ENCODE measurements around the gene GLA.

GLA gene

DNA sequence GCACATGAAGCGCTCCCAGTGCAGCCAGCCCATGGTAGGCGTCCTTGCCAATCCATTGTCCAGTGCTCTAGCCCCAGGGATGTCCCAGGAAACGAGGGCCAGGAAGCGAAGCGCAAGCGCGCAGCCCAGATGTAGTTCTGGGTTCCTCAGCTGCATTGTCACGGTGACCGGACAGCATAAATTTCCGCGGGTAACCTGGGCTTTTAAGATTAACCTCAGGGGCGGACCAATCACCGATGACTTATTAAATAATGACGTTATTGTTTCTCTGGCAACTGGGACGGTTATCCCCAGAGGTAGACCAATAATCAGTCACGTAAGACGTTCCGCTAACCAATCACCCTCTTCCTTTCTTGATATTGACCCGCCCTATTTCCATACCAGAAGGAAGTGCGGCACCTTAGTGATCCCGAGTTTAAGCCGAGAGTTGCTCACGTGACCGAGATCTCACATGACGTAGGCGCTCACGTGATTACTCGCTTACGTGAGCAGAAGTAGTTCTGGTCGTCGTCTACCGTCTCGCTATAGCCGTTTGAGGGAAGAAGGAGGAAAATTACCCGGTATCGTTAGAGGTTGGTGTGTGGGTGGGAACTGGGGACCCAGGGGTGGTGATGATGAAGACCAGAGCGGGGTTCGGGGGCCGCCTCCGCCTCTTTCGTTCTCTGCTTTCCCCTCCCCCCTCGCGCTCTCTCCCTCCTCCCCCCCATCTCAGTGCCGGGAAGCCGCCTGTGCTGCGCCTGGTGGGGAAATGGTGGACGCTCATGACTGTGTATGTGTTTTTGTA, at the start of gene GLA, which contains the start of gene HNRNPH2:
GLA (minus strand) TSS at position 178 of the 784 bp plus-strand sequence; CDS start at position 156, 22 bp downstream.
HNRNPH2 (plus strand) TSS at position 475 of the 784 bp plus-strand sequence. CDS start 3,767 bp downstream, outside the sequence.
- Histone ChIP-seq H3K27me3 (ENCODE audit: control insufficient read depth, insufficient read depth, low read length) (no peaks in the 10 kb centered on the region), H3K9me3 (ENCODE audit: control insufficient read depth, low read length) (no peaks in the 10 kb centered on the region), H3K4me1 (ENCODE audit: control insufficient read depth, insufficient read depth, low read length) (peaks cover 3% of the 10 kb centered on the region), H3K4me3 (ENCODE audit: low read length) (peak within 1 kb of the TSS; percentile 80), H3K36me3 (ENCODE audit: control insufficient read depth, insufficient read depth, low read length) (no peaks in the 10 kb centered on the region), H3K9ac (ENCODE audit: low read length) (peak within 1 kb of the TSS; percentile 93)

DNA sequence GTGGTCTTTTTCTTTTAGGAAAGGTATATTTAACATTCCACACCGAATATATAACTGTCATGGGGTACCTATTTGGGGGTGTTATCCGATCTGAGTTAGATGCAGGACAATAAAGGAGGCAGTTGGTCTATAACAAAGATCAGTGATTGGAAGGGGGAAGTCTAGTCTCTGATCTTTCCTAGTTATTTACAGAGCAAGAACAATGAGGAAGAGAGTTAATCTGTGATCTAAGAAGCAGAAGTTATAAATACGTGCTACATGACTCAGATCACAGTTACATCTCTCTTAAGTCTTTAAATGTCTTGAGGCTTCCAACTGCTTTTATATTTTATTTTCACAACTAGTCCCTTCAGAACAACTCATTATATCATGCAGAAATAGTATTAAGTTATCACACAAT, 44.3 kb upstream of the GLA start:
- Histone ChIP-seq H3K9ac (ENCODE audit: low read length) (no peak overlapping the region), H3K36me3 (ENCODE audit: control insufficient read depth, insufficient read depth, low read length) (no peaks in the 10 kb centered on the region), H3K4me1 (ENCODE audit: control insufficient read depth, insufficient read depth, low read length) (no peaks in the 10 kb centered on the region), H3K4me3 (ENCODE audit: low read length) (no peak overlapping the region), H3K9me3 (ENCODE audit: control insufficient read depth, low read length) (no peaks in the 10 kb centered on the region), H3K27me3 (ENCODE audit: control insufficient read depth, insufficient read depth, low read length) (no peaks in the 10 kb centered on the region)

DNA sequence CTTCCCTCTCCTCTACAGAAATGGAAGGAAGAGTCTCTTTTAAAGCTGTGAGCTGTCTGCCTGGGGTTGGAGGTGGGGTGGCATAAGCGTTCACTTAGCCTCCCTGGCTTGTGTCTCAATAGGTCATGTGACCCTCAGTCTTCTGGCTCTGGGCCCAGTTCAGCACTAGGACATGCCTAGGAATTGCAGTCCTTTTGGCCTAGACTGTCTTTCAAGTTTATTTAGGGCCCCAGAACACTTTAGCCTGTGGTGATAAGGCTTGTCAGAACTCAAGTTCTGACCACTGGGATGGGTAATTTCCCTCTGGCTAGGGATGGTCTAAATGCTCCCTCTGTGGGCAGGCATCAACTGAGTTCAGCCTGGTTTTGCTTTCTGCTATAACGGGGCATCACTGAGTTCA, 43.2 kb upstream of the GLA start:
- no peak overlapping the region for H3K4me3 ChIP-seq (ENCODE audit: low read length)
- no peak overlapping the region for H3K9ac ChIP-seq (ENCODE audit: low read length)
- no peaks in the 10 kb centered on the region for H3K36me3 ChIP-seq (ENCODE audit: control insufficient read depth, insufficient read depth, low read length)
- no peaks in the 10 kb centered on the region for H3K4me1 ChIP-seq (ENCODE audit: control insufficient read depth, insufficient read depth, low read length)
- no peaks in the 10 kb centered on the region for H3K27me3 ChIP-seq (ENCODE audit: control insufficient read depth, insufficient read depth, low read length)
- no peaks in the 10 kb centered on the region for H3K9me3 ChIP-seq (ENCODE audit: control insufficient read depth, low read length)

DNA sequence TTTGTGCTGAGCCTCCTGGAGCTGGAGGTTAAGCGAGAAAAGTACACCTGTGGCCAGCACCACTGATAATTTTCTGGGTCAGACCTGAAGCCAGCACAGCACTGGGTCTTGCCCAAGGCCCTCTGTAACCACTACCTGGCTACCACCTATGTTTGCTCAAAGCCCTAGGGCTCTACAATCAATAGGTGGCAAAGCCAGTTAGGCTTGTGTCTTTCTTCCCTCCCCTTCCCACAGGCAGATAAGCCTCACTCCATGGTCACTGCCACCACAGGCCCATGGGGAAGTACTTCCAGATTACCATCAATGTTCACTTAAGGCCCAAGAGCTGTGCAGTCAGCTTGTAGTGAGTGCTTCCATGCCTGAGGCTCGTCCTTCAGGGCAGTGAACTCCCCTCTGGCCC, 42.4 kb upstream of the GLA start:
- Histone ChIP-seq H3K4me3 (ENCODE audit: low read length) (no peak overlapping the region), H3K4me1 (ENCODE audit: control insufficient read depth, insufficient read depth, low read length) (no peaks in the 10 kb centered on the region), H3K27me3 (ENCODE audit: control insufficient read depth, insufficient read depth, low read length) (no peaks in the 10 kb centered on the region), H3K9me3 (ENCODE audit: control insufficient read depth, low read length) (no peaks in the 10 kb centered on the region), H3K9ac (ENCODE audit: low read length) (no peak overlapping the region), H3K36me3 (ENCODE audit: control insufficient read depth, insufficient read depth, low read length) (no peaks in the 10 kb centered on the region)

DNA sequence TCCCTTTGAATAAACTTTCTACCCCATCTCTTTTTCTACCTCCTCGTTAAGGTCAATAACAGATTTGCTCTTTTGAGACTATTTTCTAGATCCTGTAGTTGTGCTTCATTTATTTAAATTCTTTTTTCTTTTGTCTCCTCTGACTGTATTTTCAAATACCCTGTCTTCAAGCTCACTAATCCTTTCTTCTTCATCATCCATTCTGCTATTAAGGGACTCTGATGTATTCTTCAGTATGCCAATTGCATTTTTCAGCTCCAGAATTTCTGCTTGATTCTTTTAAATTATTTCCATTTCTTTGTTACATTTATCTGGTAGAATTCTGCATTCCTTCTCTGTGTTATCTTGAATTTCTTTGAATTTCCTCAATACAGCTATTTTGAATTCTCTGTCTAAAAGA, 41.6 kb upstream of the GLA start:
- Histone ChIP-seq H3K4me1 (ENCODE audit: control insufficient read depth, insufficient read depth, low read length) (no peaks in the 10 kb centered on the region), H3K9ac (ENCODE audit: low read length) (no peak overlapping the region), H3K27me3 (ENCODE audit: control insufficient read depth, insufficient read depth, low read length) (no peaks in the 10 kb centered on the region), H3K4me3 (ENCODE audit: low read length) (no peak overlapping the region), H3K9me3 (ENCODE audit: control insufficient read depth, low read length) (no peaks in the 10 kb centered on the region), H3K36me3 (ENCODE audit: control insufficient read depth, insufficient read depth, low read length) (no peaks in the 10 kb centered on the region)

DNA sequence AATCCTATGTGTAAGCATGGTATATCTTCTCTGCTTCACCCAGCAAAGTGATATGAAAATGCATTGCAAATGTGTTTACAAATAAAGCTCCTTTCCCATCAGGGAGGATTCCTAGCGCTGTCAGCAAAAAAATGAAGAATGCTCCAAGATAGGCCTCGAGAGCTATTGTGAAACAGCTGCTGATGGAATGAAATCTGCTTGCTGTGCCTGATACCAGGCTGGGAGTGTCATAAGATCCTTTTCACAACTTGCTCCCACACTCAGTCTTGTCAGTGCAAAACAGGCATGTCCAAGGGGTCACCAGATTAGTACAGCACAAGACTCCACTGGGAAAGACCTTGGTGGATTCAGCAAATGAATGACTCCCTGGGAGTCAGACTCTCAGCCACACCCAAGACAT, 34.4 kb upstream of the GLA start:
- H3K9ac ChIP-seq (ENCODE audit: low read length) = no peak overlapping the region
- no peaks in the 10 kb centered on the region for H3K9me3 ChIP-seq (ENCODE audit: control insufficient read depth, low read length)
- H3K27me3 ChIP-seq (ENCODE audit: control insufficient read depth, insufficient read depth, low read length) = no peaks in the 10 kb centered on the region
- no peak overlapping the region for H3K4me3 ChIP-seq (ENCODE audit: low read length)
- H3K4me1 ChIP-seq (ENCODE audit: control insufficient read depth, insufficient read depth, low read length) = no peaks in the 10 kb centered on the region
- no peaks in the 10 kb centered on the region for H3K36me3 ChIP-seq (ENCODE audit: control insufficient read depth, insufficient read depth, low read length)

DNA sequence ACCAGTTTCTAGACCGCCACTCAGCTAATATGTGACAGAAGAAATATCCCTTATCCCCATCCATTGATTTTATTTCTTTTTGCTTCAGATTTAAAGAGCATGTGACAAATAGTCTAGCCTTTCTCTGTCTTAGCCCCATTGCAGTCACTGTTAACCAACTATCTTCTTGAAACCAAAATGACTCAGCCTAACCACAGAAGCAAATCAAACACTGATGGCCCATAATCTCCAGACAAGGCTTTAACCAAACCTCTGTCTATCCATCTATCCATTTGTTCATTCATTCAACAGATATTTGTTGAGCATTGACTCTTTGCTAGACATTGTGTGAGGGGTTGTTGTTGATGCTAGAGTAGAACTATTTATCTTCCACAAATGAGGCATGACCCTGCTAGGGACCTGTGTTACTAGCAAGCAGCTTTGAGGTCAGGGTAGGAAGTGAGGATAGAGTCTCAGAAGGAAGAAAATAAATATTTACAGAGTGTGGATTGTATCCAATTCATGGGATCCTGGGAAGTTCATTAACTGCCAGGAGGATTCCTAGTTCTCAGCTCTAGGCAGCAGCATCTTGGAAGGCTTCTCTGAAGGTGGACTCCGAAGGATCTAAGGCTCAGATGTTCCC, 22.8 kb upstream of the GLA start:
- Histone ChIP-seq H3K4me1 (ENCODE audit: control insufficient read depth, insufficient read depth, low read length) (no peaks in the 10 kb centered on the region), H3K9me3 (ENCODE audit: control insufficient read depth, low read length) (no peaks in the 10 kb centered on the region), H3K9ac (ENCODE audit: low read length) (no peak overlapping the region)

DNA sequence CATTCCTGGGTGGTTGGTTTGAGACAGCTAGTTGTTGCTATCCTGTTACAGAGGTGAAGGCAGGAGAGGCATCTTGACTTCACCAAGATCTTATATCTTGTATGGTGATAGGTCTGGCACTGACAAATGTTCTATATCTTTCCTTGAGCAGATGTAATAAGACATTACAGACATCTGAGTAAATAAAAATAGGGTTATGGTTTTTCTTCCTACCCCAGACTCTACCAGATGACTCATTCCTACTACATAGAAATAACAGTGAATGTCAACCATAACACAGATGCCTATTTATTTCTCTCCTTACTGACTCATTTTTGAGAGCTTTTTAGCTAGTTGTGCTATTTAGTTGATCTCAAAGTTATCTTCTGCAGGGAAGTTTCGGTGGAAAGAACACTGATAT, 22.2 kb upstream of the GLA start:
- Histone ChIP-seq H3K4me3 (ENCODE audit: low read length) (no peak overlapping the region), H3K36me3 (ENCODE audit: control insufficient read depth, insufficient read depth, low read length) (no peaks in the 10 kb centered on the region), H3K4me1 (ENCODE audit: control insufficient read depth, insufficient read depth, low read length) (no peaks in the 10 kb centered on the region), H3K9ac (ENCODE audit: low read length) (no peak overlapping the region), H3K9me3 (ENCODE audit: control insufficient read depth, low read length) (no peaks in the 10 kb centered on the region), H3K27me3 (ENCODE audit: control insufficient read depth, insufficient read depth, low read length) (no peaks in the 10 kb centered on the region)

More for the DNA sequence above, 22.8 kb upstream of the GLA start:
- no peak overlapping the region for H3K4me3 ChIP-seq (ENCODE audit: low read length)
- no peaks in the 10 kb centered on the region for H3K27me3 ChIP-seq (ENCODE audit: control insufficient read depth, insufficient read depth, low read length)
- no peaks in the 10 kb centered on the region for H3K36me3 ChIP-seq (ENCODE audit: control insufficient read depth, insufficient read depth, low read length)

DNA sequence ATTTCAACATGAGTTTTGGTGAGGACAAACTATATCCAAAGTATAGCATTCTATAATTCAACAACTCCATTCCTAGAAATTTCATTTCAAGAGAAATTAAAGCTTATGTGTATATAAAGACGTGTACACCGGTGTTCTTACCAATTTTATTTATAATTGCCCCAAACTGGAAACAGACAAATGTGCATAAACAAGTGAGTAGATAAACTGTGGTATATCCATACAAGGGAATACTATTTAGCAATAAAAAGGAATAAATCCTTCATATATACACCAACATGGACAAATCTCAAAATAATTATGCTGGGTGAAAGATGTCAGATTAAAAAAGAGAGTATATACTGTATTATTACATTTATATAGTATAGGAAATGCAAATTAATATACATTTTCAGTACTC, 20.2 kb upstream of the GLA start:
- Histone ChIP-seq H3K4me3 (ENCODE audit: low read length) (no peak overlapping the region), H3K36me3 (ENCODE audit: control insufficient read depth, insufficient read depth, low read length) (no peaks in the 10 kb centered on the region), H3K9me3 (ENCODE audit: control insufficient read depth, low read length) (no peaks in the 10 kb centered on the region), H3K4me1 (ENCODE audit: control insufficient read depth, insufficient read depth, low read length) (no peaks in the 10 kb centered on the region), H3K9ac (ENCODE audit: low read length) (no peak overlapping the region), H3K27me3 (ENCODE audit: control insufficient read depth, insufficient read depth, low read length) (no peaks in the 10 kb centered on the region)

DNA sequence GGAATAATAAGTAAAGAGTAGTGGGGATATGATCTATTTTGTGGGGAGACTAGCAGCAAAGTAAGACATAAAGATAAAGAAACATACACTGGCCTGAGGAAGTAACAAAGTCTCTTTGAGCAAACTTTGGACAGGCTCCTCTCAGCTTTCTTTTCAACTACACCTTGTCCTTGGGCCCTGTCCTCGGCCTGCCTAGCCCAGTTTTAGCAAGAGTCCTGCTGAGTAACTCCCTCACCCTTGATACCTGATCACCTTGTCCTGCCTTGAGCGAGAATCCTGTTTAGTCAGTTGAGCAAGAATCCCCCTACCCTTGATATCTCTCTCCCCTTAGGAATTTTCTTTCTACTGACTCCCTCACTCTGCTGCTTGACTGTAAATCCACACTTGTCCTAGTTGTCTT, 11.8 kb upstream of the GLA start:
- no peak overlapping the region for H3K9ac ChIP-seq (ENCODE audit: low read length)
- H3K9me3 ChIP-seq (ENCODE audit: control insufficient read depth, low read length) = no peaks in the 10 kb centered on the region
- H3K27me3 ChIP-seq (ENCODE audit: control insufficient read depth, insufficient read depth, low read length) = no peaks in the 10 kb centered on the region
- no peaks in the 10 kb centered on the region for H3K36me3 ChIP-seq (ENCODE audit: control insufficient read depth, insufficient read depth, low read length)
- peaks cover 5% of the 10 kb centered on the region for H3K4me1 ChIP-seq (ENCODE audit: control insufficient read depth, insufficient read depth, low read length)
- no peak overlapping the region for H3K4me3 ChIP-seq (ENCODE audit: low read length)

DNA sequence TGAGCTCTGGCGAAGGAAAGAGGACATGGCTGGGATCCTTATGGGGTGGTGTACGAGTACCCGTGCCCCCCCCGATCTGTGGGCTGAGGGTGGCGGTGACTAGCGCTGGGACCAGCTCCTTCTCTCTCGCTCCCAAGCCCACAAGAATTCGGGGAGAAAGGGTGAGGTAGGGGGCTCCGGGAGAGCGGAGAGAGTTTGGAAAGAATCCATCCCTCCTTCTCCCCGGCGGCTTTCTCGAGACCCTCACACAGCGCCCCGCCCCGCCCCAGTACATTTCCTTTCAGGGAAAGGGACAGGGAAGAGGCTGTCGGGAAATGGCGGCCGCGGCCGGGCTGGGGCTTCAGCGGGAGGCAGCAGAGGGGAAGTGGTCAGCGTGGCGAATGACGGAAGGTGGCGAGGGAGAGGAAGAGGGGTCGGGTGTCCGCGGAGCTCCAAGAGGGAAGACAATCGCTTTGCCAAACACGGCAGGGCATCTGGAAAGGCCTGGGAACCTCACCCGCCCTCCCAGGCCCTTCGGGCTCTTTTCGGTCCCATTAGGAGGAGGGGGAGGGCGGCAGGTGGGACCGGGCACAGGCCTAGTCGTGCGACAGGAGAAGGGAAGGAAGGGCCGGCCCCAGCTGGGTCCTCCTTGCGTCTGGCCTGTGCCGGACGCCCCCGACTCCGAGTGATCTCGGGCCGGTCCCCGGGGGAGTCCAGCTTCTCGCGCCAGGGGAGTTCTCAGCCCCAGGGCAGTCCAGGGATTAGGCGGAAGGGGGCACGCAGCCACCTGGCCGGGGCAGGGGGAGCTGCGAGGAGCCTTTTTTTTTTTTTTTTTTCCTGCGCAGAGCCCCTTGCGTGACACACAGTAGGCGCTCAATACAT, 10.5 kb upstream of the GLA start:
- Histone ChIP-seq H3K9ac (ENCODE audit: low read length) (peak overlapping the region; percentile 93), H3K27me3 (ENCODE audit: control insufficient read depth, insufficient read depth, low read length) (no peaks in the 10 kb centered on the region), H3K9me3 (ENCODE audit: control insufficient read depth, low read length) (no peaks in the 10 kb centered on the region), H3K36me3 (ENCODE audit: control insufficient read depth, insufficient read depth, low read length) (no peaks in the 10 kb centered on the region), H3K4me3 (ENCODE audit: low read length) (peak overlapping the region; percentile 25), H3K4me1 (ENCODE audit: control insufficient read depth, insufficient read depth, low read length) (peaks cover 5% of the 10 kb centered on the region)

DNA sequence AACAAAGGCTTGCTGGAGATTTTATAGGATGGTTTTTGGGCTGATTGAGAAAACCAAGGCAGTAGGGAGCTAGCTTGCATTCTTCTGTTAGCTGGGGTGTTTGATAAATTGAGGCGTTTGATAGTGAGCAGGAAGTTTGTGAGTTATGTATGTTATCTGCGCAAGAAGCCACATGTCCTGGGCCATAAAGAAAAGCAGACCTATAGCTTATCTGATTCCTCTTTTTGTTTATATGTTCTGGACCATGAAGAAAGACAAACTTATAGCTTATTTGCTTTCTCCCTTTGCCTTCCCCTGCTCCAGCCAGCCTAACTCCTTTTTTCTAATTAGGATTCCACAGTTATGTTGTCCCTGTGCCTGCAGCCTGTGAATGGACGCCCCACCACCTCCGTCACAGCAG, 9.5 kb upstream of the GLA start:
- H3K4me3 ChIP-seq (ENCODE audit: low read length) = peak overlapping the region; percentile 25
- H3K36me3 ChIP-seq (ENCODE audit: control insufficient read depth, insufficient read depth, low read length) = no peaks in the 10 kb centered on the region
- H3K9ac ChIP-seq (ENCODE audit: low read length) = peak overlapping the region; percentile 93
- peaks cover 5% of the 10 kb centered on the region for H3K4me1 ChIP-seq (ENCODE audit: control insufficient read depth, insufficient read depth, low read length)
- H3K27me3 ChIP-seq (ENCODE audit: control insufficient read depth, insufficient read depth, low read length) = no peaks in the 10 kb centered on the region
- no peaks in the 10 kb centered on the region for H3K9me3 ChIP-seq (ENCODE audit: control insufficient read depth, low read length)

All from mucosa of stomach (tissue), 1 donor.